Keratinocyte (primary cell): ENCODE results near the gene FRMD1. TPM values are rescaled to one million over a fixed set of nuclear protein-coding genes. Genes with fewer than 3 reads are reported as not detected.

Experiments used
- DNase-seq: peaks from one replicate; pipeline ENCODE4 v3.0.0-alpha.2; 2011; ENCODE audit warnings: low read depth, missing footprints, low spot score
- FAIRE-seq: peaks from 2 replicates; lab custom pipeline; 2011; peaks lifted over from hg19 to GRCh38; lab: Jason Lieb, UNC
- H2AFZ ChIP-seq: 2 replicates; pipeline ENCODE4 v1.6.0; 2012; ENCODE audit warnings: low read length, control low read depth, inconsistent platforms; ENCODE audit not compliant: control insufficient read depth
- H3K27ac ChIP-seq: 2 replicates; pipeline ENCODE4 v1.5.1; 2011; ENCODE audit warnings: low read length; ENCODE audit not compliant: control insufficient read depth, insufficient read depth
- H3K27me3 ChIP-seq: 3 replicates; pipeline ENCODE4 v1.6.0; 2011; ENCODE audit warnings: low read length; ENCODE audit not compliant: control insufficient read depth, insufficient read depth; ENCODE audit errors: extremely low read depth
- H3K36me3 ChIP-seq, 2 experiments: 2 replicates in 1 of 2; 3 replicates in 1 of 2; pipeline ENCODE4 v1.5.1; 2011; ENCODE audit warnings: low read length in 2 of 2, mild to moderate bottlenecking in 1 of 2; ENCODE audit not compliant: control insufficient read depth in 2 of 2, insufficient read depth in 2 of 2; ENCODE audit errors: extremely low read depth in 1 of 2
- H3K4me1 ChIP-seq: 3 replicates; pipeline ENCODE4 v1.5.1; 2011; ENCODE audit warnings: low read length; ENCODE audit not compliant: control insufficient read depth, insufficient read depth; ENCODE audit errors: extremely low read depth
- H3K4me2 ChIP-seq: 3 replicates; pipeline ENCODE4 v1.6.0; 2011; ENCODE audit warnings: low read depth, low read length; ENCODE audit not compliant: control insufficient read depth, insufficient read depth; ENCODE audit errors: extremely low read depth
- H3K4me3 ChIP-seq, 3 experiments: fragments of 200-600 bp in 1 of 3; sonication (generic) in 1 of 3; 2 replicates in 2 of 3; 3 replicates in 1 of 3; pipeline ENCODE4 v1.5.1; 2011 to 2016; ENCODE audit warnings: low read length in 3 of 3, mild to moderate bottlenecking in 3 of 3, control low read depth in 2 of 3, inconsistent platforms in 1 of 3, low read depth in 1 of 3, mixed read lengths in 1 of 3, mixed run types in 1 of 3, moderate library complexity in 1 of 3; ENCODE audit not compliant: control insufficient read depth in 2 of 3, insufficient read depth in 2 of 3; ENCODE audit errors: extremely low read depth in 1 of 3
- H3K79me2 ChIP-seq: 2 replicates; pipeline ENCODE4 v1.6.0; 2012; ENCODE audit warnings: low read length; ENCODE audit not compliant: control insufficient read depth, insufficient read depth
- H3K9ac ChIP-seq: 3 replicates; pipeline ENCODE4 v1.6.0; 2011; ENCODE audit warnings: low read length; ENCODE audit not compliant: control insufficient read depth, insufficient read depth; ENCODE audit errors: extremely low read depth
- H3K9me1 ChIP-seq: 3 replicates; pipeline ENCODE4 v1.6.0; 2011; ENCODE audit warnings: low read length; ENCODE audit not compliant: control insufficient read depth, insufficient read depth; ENCODE audit errors: extremely low read depth
- H3K9me3 ChIP-seq: 2 replicates; pipeline ENCODE4 v1.5.1; 2012; ENCODE audit warnings: low read depth, low read length; ENCODE audit not compliant: control insufficient read depth
- H4K20me1 ChIP-seq: 3 replicates; pipeline ENCODE4 v1.6.0; 2011; ENCODE audit warnings: low read length; ENCODE audit not compliant: control insufficient read depth, insufficient read depth; ENCODE audit errors: extremely low read depth
- CTCF ChIP-seq, 3 experiments: IDR thresholded peaks in 1 of 3; conservative IDR thresholded peaks in 1 of 3; optimal IDR thresholded peaks in 1 of 3; 2 replicates in 2 of 3; 3 replicates in 1 of 3; pipeline versions ENCODE3 to v1.5.1; 2011; ENCODE audit warnings: low read length in 3 of 3, mild to moderate bottlenecking in 3 of 3, moderate library complexity in 2 of 3, control low read depth in 1 of 3, inconsistent platforms in 1 of 3; ENCODE audit not compliant: insufficient read depth in 2 of 3; ENCODE audit errors: extremely low read depth in 1 of 3
- EZH2 ChIP-seq: IDR thresholded peaks from one replicate; pipeline ENCODE4 v1.6.1; 2012; ENCODE audit warnings: inconsistent platforms, mild to moderate bottlenecking, low read length, moderate library complexity
- dilution Hi-C: fragments of 300-500 bp; cut with MboI; formaldehyde crosslinking; loops from one replicate; pipeline ENCODE4 v1.7.0; 2020; ENCODE audit warnings: low sequenced_read_pairs; ENCODE audit not compliant: extremely low pct_ligation_motif_present
- polyA plus RNA-seq, 5 experiments: library from polyadenylated mRNA; depleted of rRNA in 3 of 5; stranded (reverse) in 3 of 5; stranded (forward) in 1 of 5; unstranded in 1 of 5; fragments of >200 nt; gene quantifications; 1 replicate in 1 of 5; 2 replicates in 3 of 5; 3 replicates in 1 of 5; pipeline versions ENCODE4 v1.2.1 to v1.2.3, GENCODE V29; 2011 to 2012; ENCODE audit warnings: missing spikeins in 2 of 5, low read depth in 1 of 5, low replicate concordance in 1 of 5

FRMD1 gene
- polyA plus RNA-seq, 1 donor (not counting 4 experiments of a cell fraction or from before 2014, with no cell fraction given), result not detected

- dilution Hi-C loops, result no loop called here
- Histone ChIP-seq H4K20me1 (no peaks in the 10 kb centered on the region), H3K27ac (no peak overlapping the region), H3K36me3 (no peaks in the 10 kb centered on the region), H2AFZ (no peak overlapping the region), H3K4me1 (no peaks in the 10 kb centered on the region), H3K4me3 (no peak overlapping the region), H3K9me3 (no peaks in the 10 kb centered on the region), H3K27me3 (peaks cover 40% of the 10 kb centered on the region), H3K9ac (no peak overlapping the region), H3K9me1 (no peaks in the 10 kb centered on the region), H3K79me2 (no peaks in the 10 kb centered on the region), H3K4me2 (no peak overlapping the region)
- TF ChIP-seq CTCF (optimal IDR thresholded peaks at IDR 0.05 in 1 of 3, IDR thresholded peaks at IDR 0.05 in 1 of 3, conservative IDR thresholded peaks at IDR 0.05 in 1 of 3; ENCODE audit: extremely low read depth in 1 of 3, insufficient read depth in 2 of 3, low read length in 3 of 3) (no peak), EZH2 (no peak)
- FAIRE-seq (no peak), DNase-seq (no peak)
Observed at GRCh38 chr6:168100011-168100802, 21.2 kb upstream of the FRMD1 start.

DNA sequence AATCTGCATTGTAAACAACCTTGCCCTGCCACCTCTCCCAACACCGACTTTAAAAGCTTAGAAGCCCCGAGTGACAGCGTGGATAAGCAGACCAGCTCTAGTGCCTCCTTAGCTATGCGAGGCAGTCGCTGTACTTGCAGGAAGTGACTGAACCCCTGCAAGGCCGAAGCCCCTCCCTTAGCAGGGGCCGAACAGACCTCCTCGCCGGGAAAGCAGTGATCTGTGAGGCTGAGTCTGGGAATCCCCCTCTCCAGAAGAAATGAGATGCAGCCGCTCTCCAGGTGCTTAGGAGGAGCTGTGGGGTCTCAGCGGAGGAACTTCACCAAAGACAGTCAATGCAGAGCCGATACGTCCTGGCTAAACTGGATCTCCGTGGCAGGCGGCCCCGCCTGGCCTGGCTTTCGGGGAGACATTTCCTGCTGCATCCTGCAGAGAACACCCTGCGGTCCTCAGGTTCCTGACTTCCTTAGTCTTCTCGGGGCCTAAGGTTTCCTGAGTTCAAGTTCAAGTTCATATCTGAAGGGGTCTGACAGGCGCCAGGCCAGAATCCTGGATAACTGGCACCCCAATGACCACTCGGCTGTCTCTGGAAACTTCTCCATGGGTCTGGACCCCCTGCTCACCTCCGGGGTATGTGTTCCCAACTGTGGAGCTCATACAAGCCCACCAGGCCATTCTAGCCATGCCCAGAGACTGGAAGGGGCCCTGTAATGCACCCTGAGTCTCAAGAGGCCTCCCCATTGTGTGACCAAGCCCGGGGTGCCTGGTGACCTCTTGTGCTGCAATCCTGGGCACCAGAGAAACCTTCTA lies 20.4 kb upstream of the FRMD1 start:
- TF ChIP-seq EZH2, result no peak
- TF ChIP-seq CTCF (optimal IDR thresholded peaks at IDR 0.05 in 1 of 3, IDR thresholded peaks at IDR 0.05 in 1 of 3, conservative IDR thresholded peaks at IDR 0.05 in 1 of 3; ENCODE audit: extremely low read depth in 1 of 3, insufficient read depth in 2 of 3, low read length in 3 of 3), result no peak
- no peaks in the 10 kb centered on the region for H4K20me1 ChIP-seq
- H3K79me2 ChIP-seq, result no peaks in the 10 kb centered on the region
- H3K27ac ChIP-seq, result no peak overlapping the region
- H2AFZ ChIP-seq, result no peak overlapping the region
- no peaks in the 10 kb centered on the region for H3K9me3 ChIP-seq
- H3K4me2 ChIP-seq, result no peak overlapping the region
- H3K36me3 ChIP-seq, result no peaks in the 10 kb centered on the region
- no peak overlapping the region for H3K9ac ChIP-seq
- H3K4me3 ChIP-seq, result no peak overlapping the region
- H3K9me1 ChIP-seq, result no peaks in the 10 kb centered on the region
- dilution Hi-C loops, result no loop called here
- H3K4me1 ChIP-seq, result no peaks in the 10 kb centered on the region
- DNase-seq, result no peak
- H3K27me3 ChIP-seq, result peaks cover 40% of the 10 kb centered on the region
- no peak for FAIRE-seq
